ENCODE measurements around the gene EIF4EBP3.
"Not testable (repeated sequence)": the region's sequence is repeated elsewhere in the genome, so short reads cannot be mapped to it uniquely, and the experiment has no call there.

The EIF4EBP3 gene

GRCh38 chr5:140576776-140577201 lies 29.3 kb downstream of the EIF4EBP3 start:
- H3K36me3 Mint-ChIP-seq (ENCODE audit: low read depth) = no peaks in the 10 kb centered on the region
- H3K4me3 Mint-ChIP-seq = no peak overlapping the region
- no peaks in the 10 kb centered on the region for H3K4me1 Mint-ChIP-seq
- no peak overlapping the region for H3K27ac Mint-ChIP-seq
- peaks cover 9% of the 10 kb centered on the region for H3K27me3 Mint-ChIP-seq
- H3K9me3 Mint-ChIP-seq = no peaks in the 10 kb centered on the region
- ATAC-seq (no peak), DNase-seq (no peak)

DNA sequence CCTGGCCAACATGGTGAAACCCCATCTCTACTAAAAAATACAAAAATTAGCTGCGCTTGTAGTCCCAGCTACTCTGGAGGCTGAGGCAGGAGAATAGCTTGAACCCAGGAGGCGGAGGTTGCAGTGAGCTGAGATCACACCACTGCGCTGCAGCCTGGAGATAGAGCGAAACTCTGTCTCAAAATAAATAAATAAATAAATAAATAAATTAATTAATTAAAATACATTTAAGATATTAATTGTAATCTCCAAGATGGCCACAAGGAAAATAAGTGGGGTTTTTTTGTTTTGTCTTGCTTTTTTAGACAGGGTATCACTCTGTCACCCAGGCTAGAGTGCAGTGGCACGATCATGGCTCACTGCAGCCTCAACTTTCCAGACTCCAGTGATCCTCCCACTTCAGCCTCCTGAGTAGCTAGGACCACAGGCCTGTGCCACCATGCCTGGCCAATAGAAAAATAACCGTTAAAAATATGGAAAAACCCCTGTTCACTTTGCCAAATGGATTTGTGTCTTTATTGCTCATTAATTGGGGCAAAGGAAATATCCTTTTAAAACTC lies 31.8 kb downstream of the EIF4EBP3 start:
- H3K27me3 Mint-ChIP-seq = peaks cover 12% of the 10 kb centered on the region
- H3K4me3 Mint-ChIP-seq; H3K27ac Mint-ChIP-seq; H3K9me3 Mint-ChIP-seq; DNase-seq; ATAC-seq; H3K4me1 Mint-ChIP-seq; H3K36me3 Mint-ChIP-seq (ENCODE audit: low read depth): not testable (repeated sequence)

- no peak overlapping the region for H3K4me3 Mint-ChIP-seq
- no peaks in the 10 kb centered on the region for H3K36me3 Mint-ChIP-seq (ENCODE audit: low read depth)
- H3K9me3 Mint-ChIP-seq = peaks cover 3% of the 10 kb centered on the region
- H3K27me3 Mint-ChIP-seq = peaks cover 3% of the 10 kb centered on the region
- ATAC-seq (no peak), DNase-seq (no peak)
- no peak overlapping the region for H3K27ac Mint-ChIP-seq
- H3K4me1 Mint-ChIP-seq = no peaks in the 10 kb centered on the region
Measured at GRCh38 chr5:140587495-140587894, 40.0 kb downstream of the EIF4EBP3 start.

- no peak overlapping the region for H3K4me3 Mint-ChIP-seq
- DNase-seq = no peak
- no peaks in the 10 kb centered on the region for H3K36me3 Mint-ChIP-seq (ENCODE audit: low read depth)
Measured at GRCh38 chr5:140588311-140589070, 41.0 kb downstream of the EIF4EBP3 start.

GRCh38 chr5:140590861-140591260 lies 43.4 kb downstream of the EIF4EBP3 start:
- ATAC-seq = no peak
- H3K4me1 Mint-ChIP-seq = peaks cover 6% of the 10 kb centered on the region
- H3K36me3 Mint-ChIP-seq (ENCODE audit: low read depth) = no peaks in the 10 kb centered on the region
- H3K9me3 Mint-ChIP-seq = no peaks in the 10 kb centered on the region
- no peaks in the 10 kb centered on the region for H3K27me3 Mint-ChIP-seq
- no peak overlapping the region for H3K4me3 Mint-ChIP-seq
- H3K27ac Mint-ChIP-seq = no peak overlapping the region
- no peak for DNase-seq

More at GRCh38 chr5:140588311-140589070, 41.0 kb downstream of the EIF4EBP3 start:
- Mint-ChIP-seq H3K27ac (no peak overlapping the region), H3K27me3 (no peaks in the 10 kb centered on the region), H3K9me3 (no peaks in the 10 kb centered on the region), H3K4me1 (no peaks in the 10 kb centered on the region)
- no peak for ATAC-seq

GRCh38 chr5:140591747-140592372 lies 44.4 kb downstream of the EIF4EBP3 start:
- Mint-ChIP-seq H3K4me3 (no peak overlapping the region), H3K36me3 (ENCODE audit: low read depth) (no peaks in the 10 kb centered on the region), H3K27me3 (no peaks in the 10 kb centered on the region), H3K9me3 (no peaks in the 10 kb centered on the region), H3K27ac (no peak overlapping the region), H3K4me1 (peaks cover 6% of the 10 kb centered on the region)
- ATAC-seq = no peak
- DNase-seq = no peak

DNA sequence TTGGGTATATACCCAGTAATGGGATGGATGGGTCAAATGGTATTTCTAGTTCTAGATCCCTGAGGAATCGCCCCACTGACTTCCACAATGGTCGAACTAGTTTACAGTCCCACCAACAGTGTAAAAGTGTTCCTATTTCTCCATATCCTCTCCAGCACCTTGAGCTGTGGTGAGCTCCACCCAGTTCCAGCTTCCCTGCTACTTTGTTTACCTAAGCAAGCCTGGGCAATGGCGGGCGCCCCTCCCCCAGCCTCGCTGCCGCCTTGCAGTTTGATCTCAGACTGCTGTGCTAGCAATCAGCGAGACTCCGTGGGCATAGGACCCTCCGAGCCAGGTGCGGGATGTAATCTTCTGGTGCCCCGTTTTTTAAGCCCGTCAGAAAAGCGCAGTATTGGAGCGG lies 45.6 kb downstream of the EIF4EBP3 start:
- H3K27me3 Mint-ChIP-seq; H3K27ac Mint-ChIP-seq; H3K4me3 Mint-ChIP-seq; H3K36me3 Mint-ChIP-seq (ENCODE audit: low read depth); ATAC-seq; DNase-seq; H3K4me1 Mint-ChIP-seq; H3K9me3 Mint-ChIP-seq: not testable (repeated sequence)

- Mint-ChIP-seq H3K4me3 (no peak overlapping the region), H3K9me3 (no peaks in the 10 kb centered on the region), H3K27me3 (no peaks in the 10 kb centered on the region), H3K27ac (no peak overlapping the region), H3K4me1 (peaks cover 6% of the 10 kb centered on the region), H3K36me3 (ENCODE audit: low read depth) (no peaks in the 10 kb centered on the region)
- ATAC-seq (no peak), DNase-seq (no peak)
Measured at GRCh38 chr5:140594169-140594568, 46.7 kb downstream of the EIF4EBP3 start.

DNA sequence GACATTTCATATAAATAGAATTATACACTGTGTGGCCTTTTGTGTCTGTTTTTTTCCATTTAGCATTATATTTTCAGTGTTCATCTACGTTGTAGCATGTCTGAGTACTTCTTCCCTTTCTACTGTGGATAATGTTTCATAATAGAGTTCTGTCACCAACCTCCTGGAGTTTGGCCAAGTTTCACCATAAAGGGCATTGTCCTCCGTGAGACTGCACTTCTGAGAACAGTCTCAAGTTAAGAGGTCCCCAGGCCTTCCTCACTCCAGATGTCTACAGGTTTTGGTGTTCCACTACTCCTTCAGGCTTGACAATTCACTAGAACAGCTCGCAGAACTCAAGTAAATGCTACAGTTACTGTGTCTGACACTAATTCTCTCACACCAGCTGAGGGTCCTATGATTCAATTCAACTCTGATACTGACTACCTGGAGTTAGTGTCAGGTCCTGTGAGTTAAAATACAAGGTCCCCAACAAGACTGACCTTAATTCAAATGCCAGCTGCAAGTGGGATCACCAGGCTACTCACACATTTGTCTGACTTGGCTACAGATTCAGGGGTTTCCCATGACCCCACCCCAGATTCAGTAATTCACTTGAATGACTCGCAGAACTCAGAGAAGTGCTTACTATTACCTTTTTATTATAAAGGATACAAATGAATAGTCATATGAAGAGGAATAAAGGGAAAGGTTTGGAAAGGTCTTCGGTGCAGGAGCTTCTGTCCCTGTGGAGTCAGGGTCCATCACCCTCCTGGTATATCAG lies 48.3 kb downstream of the EIF4EBP3 start:
- Mint-ChIP-seq H3K27ac (no peak overlapping the region), H3K36me3 (ENCODE audit: low read depth) (no peaks in the 10 kb centered on the region), H3K4me3 (no peak overlapping the region), H3K27me3 (no peaks in the 10 kb centered on the region), H3K9me3 (no peaks in the 10 kb centered on the region), H3K4me1 (peaks cover 6% of the 10 kb centered on the region)
- no peak for DNase-seq
- ATAC-seq = peak; percentile 40

DNA sequence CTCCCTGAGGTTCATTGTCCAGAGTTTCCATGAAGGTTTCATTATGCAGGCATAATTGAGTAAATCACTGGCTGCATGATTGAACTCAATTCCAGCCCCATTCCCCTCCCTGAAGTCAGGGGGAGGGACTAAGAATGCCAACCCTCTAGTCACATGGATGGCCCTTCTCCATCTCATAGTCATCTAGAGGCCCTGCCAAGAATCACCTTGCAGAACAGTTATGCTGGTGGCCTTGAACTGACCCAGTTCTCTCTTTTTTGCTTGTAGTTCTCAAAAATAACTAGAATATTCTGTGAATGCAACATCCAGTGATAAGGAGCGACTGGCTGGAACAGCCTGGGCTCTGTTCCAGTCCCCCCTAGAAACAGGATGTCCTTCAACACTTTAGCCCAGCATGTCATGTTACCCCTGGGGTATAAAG lies 48.9 kb downstream of the EIF4EBP3 start:
- Mint-ChIP-seq H3K4me1 (peaks cover 6% of the 10 kb centered on the region), H3K27me3 (no peaks in the 10 kb centered on the region), H3K9me3 (no peaks in the 10 kb centered on the region), H3K4me3 (no peak overlapping the region), H3K27ac (no peak overlapping the region), H3K36me3 (ENCODE audit: low read depth) (no peaks in the 10 kb centered on the region)
- DNase-seq = no peak
- no peak for ATAC-seq

DNA sequence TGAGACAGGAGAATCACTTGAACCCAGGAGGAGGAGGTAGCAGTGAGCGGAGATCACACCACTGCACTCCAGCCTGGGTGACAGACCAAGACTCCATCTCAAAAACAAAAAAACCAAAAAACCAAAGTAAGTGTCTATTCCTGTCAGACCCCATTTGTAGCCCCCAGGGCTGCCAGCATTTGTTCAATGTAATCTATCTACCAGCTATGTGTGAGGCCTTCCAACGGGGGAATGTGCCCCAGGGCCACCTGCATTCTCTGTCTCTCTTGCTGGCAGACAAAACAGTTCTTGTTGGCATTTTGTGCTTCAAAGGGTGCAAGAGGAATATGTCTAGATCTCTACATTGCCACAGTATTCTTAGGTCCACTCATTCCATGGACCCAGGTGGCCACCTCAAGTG lies 51.4 kb downstream of the EIF4EBP3 start:
- Mint-ChIP-seq H3K27ac (no peak overlapping the region), H3K36me3 (ENCODE audit: low read depth) (no peaks in the 10 kb centered on the region), H3K4me3 (no peak overlapping the region), H3K27me3 (no peaks in the 10 kb centered on the region), H3K4me1 (peaks cover 6% of the 10 kb centered on the region), H3K9me3 (no peaks in the 10 kb centered on the region)
- ATAC-seq = no peak
- DNase-seq = no peak

Measured in activated naive CD8-positive, alpha-beta T cell treated with anti-CD3 and anti-CD28 coated beads, Interleukin-2, amount 50 U/mL, for 24 hours (primary cell).